Caco-2 (cell line): ENCODE results near the gene VWA1. TPM values are rescaled to one million over a fixed set of nuclear protein-coding genes. Genes with fewer than 3 reads are reported as not detected.
A peak's percentile ranks its signal among the peaks of the same experiment; 100 is the strongest.
"Not testable (repeated sequence)": the region's sequence is repeated elsewhere in the genome, so short reads cannot be mapped to it uniquely, and the experiment has no call there.

ENCODE experiments used
- BruUV-seq: library from RNA; stranded (reverse); fragments of 400-500 nt; replicated peaks from 2 replicates; lab custom pipeline; 2021; lab: Mats Ljungman, UMichigan
- CTCF ChIA-PET: fragments of 300-600 bp; sonication (Branson Sonifier 250); formaldehyde crosslinking; loops from one replicate; lab custom pipeline; 2022; ENCODE audit warnings: antibody characterized with exemption; lab: Charles Lee
- POLR2A ChIA-PET: fragments of 300-600 bp; sonication (Branson Sonifier 250); formaldehyde crosslinking; loops from one replicate; lab custom pipeline; 2022; ENCODE audit warnings: antibody characterized with exemption; lab: Charles Lee
- DNase-seq, 2 experiments: peaks; one replicate each; pipeline versions ENCODE4 v3.0.0 to v3.0.0-alpha.2; 2020 to 2022
- H3K27me3 ChIP-seq: replicated peaks from 2 replicates; pipeline ENCODE4 v1.6.0; 2011; ENCODE audit warnings: low read length; ENCODE audit not compliant: control insufficient read depth, insufficient read depth
- H3K36me3 ChIP-seq: 2 replicates; pipeline ENCODE4 v1.5.1; 2011; ENCODE audit warnings: low read length; ENCODE audit not compliant: control insufficient read depth, insufficient read depth
- H3K4me1 ChIP-seq: fragments of 250-450 bp; sonication (Bioruptor Pico); 2 replicates; pipeline ENCODE4 v1.5.1; 2020; ENCODE audit warnings: mild to moderate bottlenecking
- H3K4me3 ChIP-seq: 2 replicates; pipeline ENCODE4 v1.5.1; 2011; ENCODE audit warnings: low read depth, mild to moderate bottlenecking, control low read depth, low read length
- H3K9me3 ChIP-seq: fragments of 250-450 bp; sonication (Bioruptor Pico); 2 replicates; pipeline ENCODE4 v1.5.1; 2020; ENCODE audit warnings: mild to moderate bottlenecking, moderate library complexity
- H3K27ac Mint-ChIP-seq: one replicate; pipeline ENCODE4 v1.8.0; 2022; ENCODE audit warnings: mixed read lengths; ENCODE audit not compliant: unreplicated experiment
- H3K27me3 Mint-ChIP-seq: one replicate; pipeline ENCODE4 v1.8.0; 2022; ENCODE audit warnings: mixed read lengths; ENCODE audit not compliant: insufficient read depth, unreplicated experiment
- H3K36me3 Mint-ChIP-seq: one replicate; pipeline ENCODE4 v1.8.0; 2022; ENCODE audit warnings: mild to moderate bottlenecking, mixed read lengths; ENCODE audit not compliant: insufficient read depth, unreplicated experiment
- H3K4me1 Mint-ChIP-seq: one replicate; pipeline ENCODE4 v1.8.0; 2022; ENCODE audit warnings: low read depth, mixed read lengths; ENCODE audit not compliant: unreplicated experiment
- H3K4me3 Mint-ChIP-seq: one replicate; pipeline ENCODE4 v1.8.0; 2022; ENCODE audit warnings: mild to moderate bottlenecking, moderate library complexity, mixed read lengths; ENCODE audit not compliant: unreplicated experiment
- H3K9me3 Mint-ChIP-seq: one replicate; pipeline ENCODE4 v1.8.0; 2022; ENCODE audit warnings: mixed read lengths; ENCODE audit not compliant: unreplicated experiment
- intact Hi-C: fragments of 100-400 bp; cut with micrococcal nuclease; formaldehyde crosslinking; loops from one replicate; pipeline ENCODE4 v1.10.0; 2022; ENCODE audit not compliant: unreplicated experiment
- total RNA-seq: library from RNA; stranded (reverse); gene quantifications from 2 replicates; pipeline ENCODE4 v1.2.3, GENCODE V29; 2022
- TF ChIP-seq, protein P1 (sequence below), 2 experiments: fragments of 200-600 bp in 1 of 2; IDR thresholded peaks; 1 replicate in 1 of 2; 2 replicates in 1 of 2; pipeline versions ENCODE4 v1.5.1 to v1.8.0; 2011 to 2022; ENCODE audit warnings: antibody characterized with exemption in 1 of 2, control low read depth in 1 of 2, inconsistent platforms in 1 of 2, low read depth in 1 of 2, low read length in 1 of 2, mild to moderate bottlenecking in 1 of 2, moderate library complexity in 1 of 2; ENCODE audit not compliant: insufficient read depth in 1 of 2, severe bottlenecking in 1 of 2, unreplicated experiment in 1 of 2

VWA1 gene
- total RNA-seq, 1 experiment from 2014 or later, result 74.7 TPM

DNA sequence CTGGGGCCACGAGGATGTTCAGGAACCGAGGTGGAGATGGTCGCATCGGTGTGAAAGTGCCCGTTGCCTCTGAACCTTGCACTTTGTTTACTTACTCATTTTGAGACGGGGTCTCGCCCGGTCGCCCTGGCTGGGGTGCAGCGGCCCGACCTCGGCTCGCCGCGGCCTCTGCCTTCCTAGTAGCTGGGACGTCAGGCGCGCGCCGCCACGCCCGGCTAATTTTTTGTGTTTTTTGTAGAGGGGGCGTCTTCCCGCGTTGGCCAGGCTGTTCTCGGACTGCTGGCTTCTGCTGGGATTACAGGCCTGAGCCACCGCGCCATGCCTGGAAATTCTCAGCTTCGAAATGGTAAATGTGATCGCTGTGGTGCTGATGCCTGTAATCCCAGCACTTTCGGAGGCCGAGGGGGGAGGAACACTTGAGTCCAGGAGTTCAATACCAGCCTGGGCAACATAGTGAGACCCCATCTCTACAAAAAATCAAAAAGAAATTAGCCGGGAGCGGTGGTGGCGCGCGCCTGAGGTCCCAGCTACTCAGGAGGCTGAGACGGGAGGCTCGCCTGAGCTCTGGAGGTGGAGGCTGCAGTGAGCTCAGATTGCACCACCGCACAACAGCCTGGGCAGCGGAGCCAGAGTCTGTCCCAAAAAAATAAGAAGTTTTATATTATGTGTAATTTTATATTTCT, 27.7 kb upstream of the VWA1 start:
- intact Hi-C loops, result loop anchor here (1.0 kb wide), 1 partner anchor 26 kb away; no protein-coding TSS in a partner anchor
- DNase-seq, result peak in 1 of 2 experiments; percentile 46
- Mint-ChIP-seq H3K27ac (peak overlapping the region; percentile 70), H3K9me3 (no peaks in the 10 kb centered on the region), H3K4me3 (peak overlapping the region; percentile 87), H3K36me3 (peaks cover 74% of the 10 kb centered on the region), H3K27me3 (no peaks in the 10 kb centered on the region), H3K4me1 (no peaks in the 10 kb centered on the region)
- POLR2A ChIA-PET, result interaction anchor here (0.5 to 1.3 kb wide), 4 partner anchors 9 to 32 kb away, joined by 3 to 14 read pairs (median 6); partner anchors contain the start of genes AURKAIP1 and CCNL2
- H3K36me3 ChIP-seq, result 0 out of 2 replicates have a peak, but pooled peaks cover 2% of the 10 kb centered on the region
- no peaks in the 10 kb centered on the region for H3K9me3 ChIP-seq
- CTCF ChIA-PET, result interaction anchor here (0.7 to 0.8 kb wide), 3 partner anchors 8 to 36 kb away, joined by 3 read pairs; no protein-coding TSS in a partner anchor
- H3K27me3 ChIP-seq, result no peaks in the 10 kb centered on the region
- TF ChIP-seq, protein P1, sequence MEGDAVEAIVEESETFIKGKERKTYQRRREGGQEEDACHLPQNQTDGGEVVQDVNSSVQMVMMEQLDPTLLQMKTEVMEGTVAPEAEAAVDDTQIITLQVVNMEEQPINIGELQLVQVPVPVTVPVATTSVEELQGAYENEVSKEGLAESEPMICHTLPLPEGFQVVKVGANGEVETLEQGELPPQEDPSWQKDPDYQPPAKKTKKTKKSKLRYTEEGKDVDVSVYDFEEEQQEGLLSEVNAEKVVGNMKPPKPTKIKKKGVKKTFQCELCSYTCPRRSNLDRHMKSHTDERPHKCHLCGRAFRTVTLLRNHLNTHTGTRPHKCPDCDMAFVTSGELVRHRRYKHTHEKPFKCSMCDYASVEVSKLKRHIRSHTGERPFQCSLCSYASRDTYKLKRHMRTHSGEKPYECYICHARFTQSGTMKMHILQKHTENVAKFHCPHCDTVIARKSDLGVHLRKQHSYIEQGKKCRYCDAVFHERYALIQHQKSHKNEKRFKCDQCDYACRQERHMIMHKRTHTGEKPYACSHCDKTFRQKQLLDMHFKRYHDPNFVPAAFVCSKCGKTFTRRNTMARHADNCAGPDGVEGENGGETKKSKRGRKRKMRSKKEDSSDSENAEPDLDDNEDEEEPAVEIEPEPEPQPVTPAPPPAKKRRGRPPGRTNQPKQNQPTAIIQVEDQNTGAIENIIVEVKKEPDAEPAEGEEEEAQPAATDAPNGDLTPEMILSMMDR (IDR thresholded peaks at IDR 0.05; ENCODE audit: insufficient read depth in 1 of 2, low read depth in 1 of 2, low read length in 1 of 2, severe bottlenecking in 1 of 2, unreplicated experiment in 1 of 2), result no peak
- BruUV-seq, result no TSS peak
- no peaks in the 10 kb centered on the region for H3K4me1 ChIP-seq
- H3K4me3 ChIP-seq, result peak overlapping the region; percentile 86

DNA sequence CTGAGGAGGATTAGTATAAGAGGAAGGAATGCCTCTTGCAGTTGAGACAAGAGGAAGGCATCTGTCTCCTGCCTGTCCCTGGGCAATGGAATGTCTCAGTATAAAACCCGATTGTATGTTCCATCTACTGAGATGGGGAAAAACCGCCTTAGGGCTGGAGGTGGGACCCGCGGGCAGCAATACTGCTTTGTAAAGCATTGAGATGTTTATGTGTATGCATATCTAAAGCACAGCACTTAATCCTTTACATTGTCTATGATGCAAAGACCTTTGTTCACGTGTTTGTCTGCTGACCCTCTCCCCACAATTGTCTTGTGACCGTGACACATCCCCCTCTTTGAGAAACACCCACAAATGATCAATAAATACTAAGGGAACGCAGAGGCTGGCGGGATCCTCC, 25.3 kb upstream of the VWA1 start:
- H3K4me3 ChIP-seq, H3K4me1 ChIP-seq, H3K4me3 Mint-ChIP-seq, H3K27ac Mint-ChIP-seq, H3K27me3 Mint-ChIP-seq, H3K27me3 ChIP-seq, BruUV-seq, H3K9me3 Mint-ChIP-seq, POLR2A ChIA-PET, DNase-seq, CTCF ChIA-PET, intact Hi-C loops, H3K9me3 ChIP-seq, H3K4me1 Mint-ChIP-seq, H3K36me3 ChIP-seq: not testable (repeated sequence)
- H3K36me3 Mint-ChIP-seq, result peaks cover 51% of the 10 kb centered on the region

DNA sequence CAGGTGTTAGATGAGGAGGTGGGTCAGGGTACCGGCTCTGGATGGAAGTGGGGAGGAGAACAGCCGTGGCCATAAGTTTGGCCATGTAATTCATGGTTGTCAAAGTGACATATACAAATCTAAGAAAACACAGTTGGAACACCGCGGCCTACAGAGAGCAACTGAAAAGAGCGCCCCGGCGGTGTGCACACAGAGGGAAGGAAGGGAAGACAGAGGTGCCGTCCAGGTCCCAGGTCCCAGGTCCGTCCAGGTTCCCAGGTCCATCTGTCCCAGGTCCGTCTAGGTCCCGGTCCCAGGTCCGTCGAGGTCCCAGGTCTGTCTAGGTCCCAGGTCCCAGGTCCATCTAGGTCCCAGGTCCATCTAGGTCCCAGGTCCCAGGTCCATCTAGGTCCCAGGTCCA, 23.9 kb upstream of the VWA1 start:
- DNase-seq, result no peak
- ChIA-PET POLR2A (no interaction called here), CTCF (no interaction called here)
- Mint-ChIP-seq H3K4me3 (no peak overlapping the region), H3K36me3 (peaks cover 39% of the 10 kb centered on the region), H3K4me1 (no peaks in the 10 kb centered on the region), H3K9me3 (no peaks in the 10 kb centered on the region), H3K27ac (no peak overlapping the region), H3K27me3 (no peaks in the 10 kb centered on the region)
- Histone ChIP-seq H3K36me3 (no peaks in the 10 kb centered on the region), H3K27me3 (no peaks in the 10 kb centered on the region), H3K4me3 (no peak overlapping the region), H3K4me1 (no peaks in the 10 kb centered on the region), H3K9me3 (no peaks in the 10 kb centered on the region)
- TF ChIP-seq, protein P1 (IDR thresholded peaks at IDR 0.05; ENCODE audit: insufficient read depth in 1 of 2, low read depth in 1 of 2, low read length in 1 of 2, severe bottlenecking in 1 of 2, unreplicated experiment in 1 of 2), result no peak
- BruUV-seq, result no TSS peak
- intact Hi-C loops, result no loop called here

DNA sequence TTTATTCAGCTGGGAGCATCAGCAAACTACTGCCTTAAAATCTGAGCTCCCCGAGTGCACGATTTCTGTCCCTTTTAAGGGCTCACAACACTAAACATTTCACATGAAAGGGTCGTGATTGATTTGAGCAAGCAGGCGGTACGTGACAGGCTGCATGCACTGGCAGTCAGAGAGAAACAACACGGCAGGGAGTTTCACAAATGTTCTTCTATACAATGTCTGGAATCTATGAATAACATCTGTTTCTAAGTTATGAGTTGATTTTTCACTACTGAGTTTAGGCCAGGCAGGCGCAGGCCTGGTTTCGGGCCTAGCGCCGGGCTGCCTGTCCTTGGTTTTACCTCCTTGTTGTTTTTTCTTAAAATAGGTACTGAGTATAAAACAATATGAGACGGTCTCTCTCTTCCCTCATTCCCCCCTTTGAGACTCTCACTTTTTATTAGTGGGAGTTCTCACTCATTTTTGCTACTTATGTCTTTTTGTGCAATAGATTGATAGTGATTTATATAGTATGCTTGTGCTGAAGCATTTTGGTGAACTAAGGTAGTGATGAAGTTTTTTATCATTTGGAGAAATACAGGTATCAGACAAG, 23.1 kb upstream of the VWA1 start:
- BruUV-seq, H3K27ac Mint-ChIP-seq, CTCF ChIA-PET, H3K27me3 ChIP-seq, H3K36me3 ChIP-seq, H3K4me1 Mint-ChIP-seq, H3K4me3 Mint-ChIP-seq, H3K9me3 Mint-ChIP-seq, H3K9me3 ChIP-seq, H3K4me1 ChIP-seq, intact Hi-C loops, POLR2A ChIA-PET, DNase-seq, H3K27me3 Mint-ChIP-seq, H3K4me3 ChIP-seq: not testable (repeated sequence)
- peaks cover 31% of the 10 kb centered on the region for H3K36me3 Mint-ChIP-seq
